ENCODE measurements around the gene ELAVL1. TPM values are rescaled to one million over a fixed set of nuclear protein-coding genes. Genes with fewer than 3 reads are reported as not detected.
A peak's percentile ranks its signal among the peaks of the same experiment; 100 is the strongest.

The ELAVL1 gene
- total and polyA plus RNA-seq, 2 donors (not counting 1 experiment from before 2014, with no cell fraction given), result 21.8 to 63.5 TPM

GRCh38 chr19:8017808-8018207, 12.4 kb upstream of the ELAVL1 start:
- intact Hi-C loops (cut with micrococcal nuclease), result loop anchor here (2.0 kb wide), 1 partner anchor 235 kb away; no protein-coding TSS in a partner anchor
- peak overlapping the region; percentile 57 for H2AFZ ChIP-seq (ENCODE audit: insufficient read depth, low read depth, low read length, poor library complexity, severe bottlenecking)
- ATAC-seq (ENCODE audit: low read depth) (peak; percentile 98), DNase-seq (peak; percentile 71)
- Mint-ChIP-seq H3K4me1 (peaks cover 11% of the 10 kb centered on the region), H3K27ac (peak overlapping the region; percentile 56), H3K4me3 (no peak overlapping the region), H3K9me3 (ENCODE audit: insufficient read depth) (no peaks in the 10 kb centered on the region), H3K27me3 (no peaks in the 10 kb centered on the region)
- H3K4me3 ChIP-seq (ENCODE audit: control extremely low read depth in 1 of 5, extremely low read depth in 1 of 5, insufficient read depth in 1 of 5, low read depth in 2 of 5, low read length in 4 of 5), result no peak overlapping the region
- H3K36me3 ChIP-seq (replicated peaks in 1 of 2; ENCODE audit: control extremely low read depth in 1 of 2, control insufficient read depth in 1 of 2, extremely low read depth in 1 of 2, insufficient read depth in 2 of 2, low read length in 1 of 2), result no peaks in the 10 kb centered on the region
- WGBS (ENCODE audit: insufficient coverage), result 58% methylated on average over 14 of the region's 14 CpGs
- H3K9ac ChIP-seq (ENCODE audit: low read length), result no peak overlapping the region
- peak; percentile 74 for TF ChIP-seq CTCF (IDR thresholded peaks at IDR 0.05)
- no peak for TF ChIP-seq EZH2 (IDR thresholded peaks at IDR 0.05; ENCODE audit: borderline replicate concordance, insufficient read depth, low read depth, low read length, poor library complexity, severe bottlenecking)
- H3K27ac ChIP-seq (ENCODE audit: low read length in 2 of 2), result no peak overlapping the region
- H3K4me1 ChIP-seq (ENCODE audit: control insufficient read depth in 2 of 2, insufficient read depth in 2 of 2, low read length in 2 of 2), result peaks cover 3 to 10% of the 10 kb centered on the region in 2 donors
- H4K20me1 ChIP-seq (ENCODE audit: control insufficient read depth, insufficient read depth, low read length, poor library complexity, severe bottlenecking), result no peaks in the 10 kb centered on the region
- H3K27me3 ChIP-seq (replicated peaks in 1 of 4; ENCODE audit: control extremely low read depth in 1 of 4, control insufficient read depth in 3 of 4, insufficient read depth in 4 of 4, low read length in 3 of 4), result no peaks in the 10 kb centered on the region
- no peaks in the 10 kb centered on the region for H3K9me3 ChIP-seq (ENCODE audit: control extremely low read depth in 1 of 3, control insufficient read depth in 2 of 3, insufficient read depth in 1 of 3, low read length in 2 of 3)
- CTCF ChIA-PET, result interaction anchor here (0.5 to 2.0 kb wide), 6 partner anchors 12 to 235 kb away, joined by 3 to 5 read pairs (median 4); no protein-coding TSS in a partner anchor
- POLR2A ChIA-PET, result no interaction called here
- peak overlapping the region; percentile 24 for H3K4me2 ChIP-seq (replicated peaks; ENCODE audit: low read depth, low read length, poor library complexity, severe bottlenecking)
- no peaks in the 10 kb centered on the region for H3K79me2 ChIP-seq (ENCODE audit: control insufficient read depth, insufficient read depth, low read length)

GRCh38 chr19:8004723-8005513, 523 bp downstream of the ELAVL1 start:
- peak overlapping the region; percentile 89 for H3K4me2 ChIP-seq (replicated peaks; ENCODE audit: low read depth, low read length, poor library complexity, severe bottlenecking)
- peaks cover 1 to 2% of the 10 kb centered on the region in 2 experiments for H3K36me3 ChIP-seq (replicated peaks in 1 of 2; ENCODE audit: control extremely low read depth in 1 of 2, control insufficient read depth in 1 of 2, extremely low read depth in 1 of 2, insufficient read depth in 2 of 2, low read length in 1 of 2)
- H3K27ac Mint-ChIP-seq, result peak overlapping the region; percentile 85
- H3K27me3 ChIP-seq (replicated peaks in 1 of 4; ENCODE audit: control extremely low read depth in 1 of 4, control insufficient read depth in 3 of 4, insufficient read depth in 4 of 4, low read length in 3 of 4), result no peaks in the 10 kb centered on the region
- H3K9me3 ChIP-seq (ENCODE audit: control extremely low read depth in 1 of 3, control insufficient read depth in 2 of 3, insufficient read depth in 1 of 3, low read length in 2 of 3), result no peaks in the 10 kb centered on the region
- intact Hi-C loops (cut with micrococcal nuclease), result loop anchor here (1.0 to 5.0 kb wide), 2 partner anchors 85 to 507 kb away; partner anchors contain the start of genes SNAPC2 and ZNF414
- peak overlapping the region; percentile 23 to 68 (median 56) for H3K4me3 ChIP-seq (ENCODE audit: control extremely low read depth in 1 of 5, extremely low read depth in 1 of 5, insufficient read depth in 1 of 5, low read depth in 2 of 5, low read length in 4 of 5)
- peaks cover 42% of the 10 kb centered on the region for H3K4me1 Mint-ChIP-seq
- no peaks in the 10 kb centered on the region for H3K9me3 Mint-ChIP-seq (ENCODE audit: insufficient read depth)
- ATAC-seq (ENCODE audit: low read depth) (peak; percentile 13), DNase-seq (peak; percentile 51)
- H4K20me1 ChIP-seq (ENCODE audit: control insufficient read depth, insufficient read depth, low read length, poor library complexity, severe bottlenecking), result peaks cover 47% of the 10 kb centered on the region
- H3K27me3 Mint-ChIP-seq, result no peaks in the 10 kb centered on the region
- H3K79me2 ChIP-seq (ENCODE audit: control insufficient read depth, insufficient read depth, low read length), result peaks cover 53% of the 10 kb centered on the region
- TF ChIP-seq CTCF (IDR thresholded peaks at IDR 0.05) (no peak), EZH2 (IDR thresholded peaks at IDR 0.05; ENCODE audit: borderline replicate concordance, insufficient read depth, low read depth, low read length, poor library complexity, severe bottlenecking) (no peak)
- peak overlapping the region in 1 of 2 donors; percentile 53 for H3K27ac ChIP-seq (ENCODE audit: low read length in 2 of 2)
- H3K4me1 ChIP-seq (ENCODE audit: control insufficient read depth in 2 of 2, insufficient read depth in 2 of 2, low read length in 2 of 2), result peaks cover 25 to 42% of the 10 kb centered on the region in 2 donors
- peak overlapping the region; percentile 74 for H3K9ac ChIP-seq (ENCODE audit: low read length)
- H3K4me3 Mint-ChIP-seq, result peak overlapping the region; percentile 95
- under 1% methylated on average over 72 of the region's 74 CpGs for WGBS (ENCODE audit: insufficient coverage)
- CTCF ChIA-PET, result interaction anchor here (0.5 to 3.6 kb wide), 6 partner anchors 9 to 1868 kb away, joined by 3 to 18 read pairs (median 3); partner anchors contain the start of gene TIMM44
- POLR2A ChIA-PET, result interaction anchor here (0.6 kb wide), 1 partner anchor 183 kb away, joined by 4 read pairs; no protein-coding TSS in a partner anchor
- H2AFZ ChIP-seq (ENCODE audit: insufficient read depth, low read depth, low read length, poor library complexity, severe bottlenecking), result peak overlapping the region; percentile 38

Data from B cell (primary cell).